Karpas-422 (cell line): Measurements from ENCODE around the gene TLL1. TPM values are rescaled to one million over a fixed set of nuclear protein-coding genes. Genes with fewer than 3 reads are reported as not detected.

Experiments used
- DNase-seq: peaks from one replicate; pipeline ENCODE4 v3.0.0-alpha.2; 2015
- H2AFZ ChIP-seq: fragments of 200-600 bp; sonication (generic); 2 replicates; pipeline ENCODE4 v1.6.1; 2014; ENCODE audit warnings: antibody characterized with exemption, low read length, mixed read lengths
- H3K27ac ChIP-seq: fragments of 200-600 bp; sonication (generic); 2 replicates; pipeline ENCODE4 v1.5.1; 2014; ENCODE audit warnings: mild to moderate bottlenecking, low read length, moderate library complexity
- H3K27me3 ChIP-seq: fragments of 200-600 bp; sonication (generic); 2 replicates; pipeline ENCODE4 v1.6.1; 2014; ENCODE audit warnings: low read length, mixed read lengths
- H3K36me3 ChIP-seq: fragments of 200-600 bp; sonication (generic); 2 replicates; pipeline ENCODE4 v1.6.1; 2014; ENCODE audit warnings: low read length, mixed read lengths; ENCODE audit not compliant: insufficient read depth
- H3K4me1 ChIP-seq: fragments of 200-600 bp; sonication (generic); 2 replicates; pipeline ENCODE4 v1.6.1; 2014; ENCODE audit warnings: mild to moderate bottlenecking, low read length, mixed read lengths
- H3K4me2 ChIP-seq: fragments of 200-600 bp; sonication (generic); 2 replicates; pipeline ENCODE4 v1.6.1; 2014; ENCODE audit warnings: low read length, low read depth, mild to moderate bottlenecking; ENCODE audit not compliant: poor library complexity, severe bottlenecking
- H3K4me3 ChIP-seq: fragments of 200-600 bp; sonication (generic); 2 replicates; pipeline ENCODE4 v1.5.1; 2014; ENCODE audit warnings: mild to moderate bottlenecking, antibody characterized with exemption, low read length, mixed read lengths
- H3K79me2 ChIP-seq: fragments of 200-600 bp; sonication (generic); 2 replicates; pipeline ENCODE4 v1.6.1; 2014; ENCODE audit warnings: mild to moderate bottlenecking, low read length, mixed read lengths
- H3K9ac ChIP-seq: fragments of 200-600 bp; sonication (generic); 2 replicates; pipeline ENCODE4 v1.6.0; 2014; ENCODE audit warnings: low read length
- H3K9me2 ChIP-seq: fragments of 200-600 bp; sonication (generic), shearing (Covaris generic); replicated peaks from 2 replicates; pipeline ENCODE4 v1.6.0; 2014; ENCODE audit warnings: mild to moderate bottlenecking, low read length, moderate library complexity; ENCODE audit not compliant: insufficient read depth
- H3K9me3 ChIP-seq: fragments of 300-700, 200-600 bp; sonication (generic); 2 replicates; pipeline ENCODE4 v1.6.1; 2014; ENCODE audit warnings: low read length, mixed read lengths
- H4K20me1 ChIP-seq: fragments of 200-600 bp; sonication (generic); 2 replicates; pipeline ENCODE4 v1.6.1; 2014; ENCODE audit warnings: mild to moderate bottlenecking, antibody characterized with exemption, low read length, low read depth; ENCODE audit not compliant: insufficient read depth
- total RNA-seq: library from RNA; depleted of rRNA; stranded (reverse); fragments of >200 nt; shearing (Covaris generic); gene quantifications from 2 replicates; pipeline ENCODE4 v1.2.3, GENCODE V29; 2014; ENCODE audit warnings: low replicate concordance

The TLL1 gene
- total RNA-seq, 1 experiment from 2014 or later, result not detected

GRCh38 chr4:166123546-166123945, 250.5 kb downstream of the TLL1 start:
- Histone ChIP-seq H4K20me1 (no peaks in the 10 kb centered on the region), H3K4me2 (no peak overlapping the region), H3K9ac (no peak overlapping the region), H3K27ac (no peak overlapping the region), H3K4me1 (no peaks in the 10 kb centered on the region), H2AFZ (no peak overlapping the region), H3K36me3 (no peaks in the 10 kb centered on the region), H3K9me3 (no peaks in the 10 kb centered on the region), H3K79me2 (no peaks in the 10 kb centered on the region), H3K27me3 (no peaks in the 10 kb centered on the region), H3K4me3 (no peak overlapping the region), H3K9me2 (peaks cover 4% of the 10 kb centered on the region; the same call in 1 of the 2 replicates)
- no peak for DNase-seq

DNA sequence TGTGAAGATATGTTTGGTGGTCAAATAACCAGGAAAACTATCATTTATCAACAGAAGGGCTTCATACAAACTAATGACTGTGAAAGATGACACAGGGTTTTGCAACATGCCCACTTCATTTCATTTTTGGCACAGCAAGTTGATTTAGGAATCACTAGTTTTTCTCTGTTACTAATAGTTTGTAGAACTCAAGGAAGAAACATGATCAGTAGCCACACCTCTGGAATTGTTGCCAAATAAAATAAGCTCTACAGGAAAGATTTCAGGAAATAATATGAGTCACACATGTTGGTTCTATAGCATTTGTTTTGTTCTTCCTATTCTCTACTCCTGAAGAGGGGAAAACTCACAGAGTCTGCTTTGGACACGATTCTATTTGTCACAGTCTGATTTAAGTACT, 255.4 kb downstream of the TLL1 start:
- no peak overlapping the region for H3K9ac ChIP-seq
- H3K9me2 ChIP-seq, result no peaks in the 10 kb centered on the region
- H3K4me2 ChIP-seq, result no peak overlapping the region
- H3K27ac ChIP-seq, result no peak overlapping the region
- no peaks in the 10 kb centered on the region for H3K79me2 ChIP-seq
- H3K27me3 ChIP-seq, result no peaks in the 10 kb centered on the region
- H4K20me1 ChIP-seq, result no peaks in the 10 kb centered on the region
- H3K4me1 ChIP-seq, result no peaks in the 10 kb centered on the region
- no peak overlapping the region for H2AFZ ChIP-seq
- no peak overlapping the region for H3K4me3 ChIP-seq
- no peak for DNase-seq
- H3K9me3 ChIP-seq, result peaks cover under 1% of the 10 kb centered on the region; the same call in 1 of the 2 replicates
- no peaks in the 10 kb centered on the region for H3K36me3 ChIP-seq

- no peak for DNase-seq
- Histone ChIP-seq H3K79me2 (no peaks in the 10 kb centered on the region), H3K4me3 (no peak overlapping the region), H3K9ac (no peak overlapping the region), H2AFZ (no peak overlapping the region), H3K9me3 (peaks cover 9% of the 10 kb centered on the region; the same call in 1 of the 2 replicates), H3K9me2 (no peaks in the 10 kb centered on the region), H3K4me2 (no peak overlapping the region), H3K27me3 (no peaks in the 10 kb centered on the region), H3K27ac (no peak overlapping the region), H3K36me3 (no peaks in the 10 kb centered on the region), H3K4me1 (no peaks in the 10 kb centered on the region), H4K20me1 (no peaks in the 10 kb centered on the region)
These were observed 261.2 kb downstream of the TLL1 start for GRCh38 chr4:166134285-166134684.

- no peak overlapping the region for H3K9ac ChIP-seq
These were observed 267.9 kb downstream of the TLL1 start for GRCh38 chr4:166140951-166141350.

DNA sequence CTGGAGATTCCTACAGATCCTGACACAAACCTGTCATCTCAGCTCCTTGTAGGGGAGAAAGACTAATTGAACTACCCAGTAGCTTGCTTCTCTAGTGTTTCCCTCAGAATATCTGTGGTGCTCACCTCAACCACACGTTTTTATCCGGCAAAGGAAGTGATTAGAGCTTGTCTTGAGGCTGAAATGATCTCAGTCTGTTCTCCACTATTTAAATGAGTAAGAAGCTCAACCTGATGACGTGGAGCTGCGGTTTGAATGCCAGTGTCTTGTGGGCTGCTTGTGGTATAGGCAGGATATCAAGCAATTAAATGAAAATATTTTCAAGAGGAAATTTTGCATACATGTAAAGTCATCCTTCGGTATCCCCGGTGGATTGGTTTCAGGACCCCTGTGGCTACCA, 270.2 kb downstream of the TLL1 start:
- Histone ChIP-seq H3K4me2 (no peak overlapping the region), H3K27me3 (no peaks in the 10 kb centered on the region), H3K27ac (no peak overlapping the region), H3K9me2 (no peaks in the 10 kb centered on the region), H3K4me1 (no peaks in the 10 kb centered on the region), H3K79me2 (no peaks in the 10 kb centered on the region), H3K9ac (no peak overlapping the region), H3K9me3 (no peaks in the 10 kb centered on the region; the same call in 1 of the 2 replicates), H3K36me3 (no peaks in the 10 kb centered on the region), H3K4me3 (no peak overlapping the region), H4K20me1 (no peaks in the 10 kb centered on the region), H2AFZ (no peak overlapping the region)
- DNase-seq, result no peak

More at GRCh38 chr4:166140951-166141350, 267.9 kb downstream of the TLL1 start:
- Histone ChIP-seq H3K4me2 (no peak overlapping the region), H3K27ac (no peak overlapping the region), H3K4me3 (no peak overlapping the region), H2AFZ (no peak overlapping the region), H3K9me3 (no peaks in the 10 kb centered on the region; the same call in 1 of the 2 replicates), H3K79me2 (no peaks in the 10 kb centered on the region), H3K9me2 (no peaks in the 10 kb centered on the region), H3K27me3 (no peaks in the 10 kb centered on the region), H4K20me1 (no peaks in the 10 kb centered on the region), H3K36me3 (no peaks in the 10 kb centered on the region), H3K4me1 (no peaks in the 10 kb centered on the region)
- no peak for DNase-seq

DNA sequence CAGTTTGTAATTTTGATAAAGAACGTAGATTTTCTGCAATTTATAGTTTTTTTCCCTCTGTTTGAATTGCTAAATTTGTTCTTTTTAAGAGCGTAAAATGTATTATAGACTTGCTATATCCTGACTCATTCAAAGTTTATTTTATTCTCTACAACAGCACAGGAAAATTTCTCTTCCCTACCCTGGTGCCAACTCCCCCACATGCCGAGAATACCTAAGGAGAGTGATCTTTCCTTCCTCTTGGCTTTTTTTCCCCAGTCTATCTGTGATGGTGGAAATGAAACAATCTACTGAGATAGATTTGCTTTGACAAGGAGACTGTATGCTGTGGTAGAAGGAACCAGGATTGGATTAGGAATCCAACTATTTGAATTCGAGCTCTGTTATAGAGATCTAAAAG, 271.6 kb downstream of the TLL1 start:
- no peak overlapping the region for H2AFZ ChIP-seq

GRCh38 chr4:166146806-166147540, 273.9 kb downstream of the TLL1 start:
- H3K4me2 ChIP-seq, result no peak overlapping the region
- H3K9me2 ChIP-seq, result no peaks in the 10 kb centered on the region
- no peak overlapping the region for H3K9ac ChIP-seq
- H3K9me3 ChIP-seq, result no peaks in the 10 kb centered on the region
- H3K36me3 ChIP-seq, result no peaks in the 10 kb centered on the region
- H3K4me1 ChIP-seq, result no peaks in the 10 kb centered on the region
- no peaks in the 10 kb centered on the region for H3K79me2 ChIP-seq
- no peaks in the 10 kb centered on the region for H4K20me1 ChIP-seq
- no peak overlapping the region for H3K4me3 ChIP-seq
- DNase-seq, result no peak
- H2AFZ ChIP-seq, result no peak overlapping the region
- no peaks in the 10 kb centered on the region for H3K27me3 ChIP-seq
- H3K27ac ChIP-seq, result no peak overlapping the region

More for the DNA sequence above, 271.6 kb downstream of the TLL1 start:
- Histone ChIP-seq H3K4me3 (no peak overlapping the region), H3K27ac (no peak overlapping the region), H3K9ac (no peak overlapping the region), H3K79me2 (no peaks in the 10 kb centered on the region), H3K9me2 (no peaks in the 10 kb centered on the region), H3K36me3 (no peaks in the 10 kb centered on the region), H3K4me2 (no peak overlapping the region), H3K27me3 (no peaks in the 10 kb centered on the region), H4K20me1 (no peaks in the 10 kb centered on the region), H3K9me3 (no peaks in the 10 kb centered on the region; the same call in 1 of the 2 replicates), H3K4me1 (no peaks in the 10 kb centered on the region)
- DNase-seq, result no peak
